HepG2 (cell line): ENCODE data around the gene GJA3. TPM values are rescaled to one million over a fixed set of nuclear protein-coding genes. Genes with fewer than 3 reads are reported as not detected.

Source experiments
- ATAC-seq: fragments of 200-7000 bp; cut with Tn5 transposase; 3 replicates; pipeline ENCODE4 v1.9.1; 2020; ENCODE audit warnings: mild to moderate bottlenecking, moderate library complexity
- BruUV-seq: library from RNA; stranded (reverse); fragments of 400-500 nt; replicated peaks from 2 replicates; lab custom pipeline; 2021; lab: Mats Ljungman, UMichigan
- CTCF ChIA-PET: fragments of 300-600 bp; formaldehyde crosslinking; extraction: SDS; loops from one replicate; lab custom pipeline; 2021; ENCODE audit warnings: low total read pairs, inconsistent platforms, low intra/inter-chr PET ratio; lab: Yijun Ruan, JAX
- POLR2A ChIA-PET: fragments of 350-600 bp; sonication (Branson Sonifier 250); formaldehyde crosslinking; loops from one replicate; lab custom pipeline; 2020; ENCODE audit warnings: antibody characterized with exemption, inconsistent platforms; lab: Yijun Ruan, JAX
- DNase-seq: peaks from one replicate; pipeline ENCODE4 v3.0.0-alpha.2; 2015; ENCODE audit warnings: low spot score
- FAIRE-seq: peaks from 3 replicates; lab custom pipeline; 2011; peaks lifted over from hg19 to GRCh38; lab: Jason Lieb, UNC
- H2AFZ ChIP-seq: one replicate; pipeline ENCODE4 v1.6.1; 2011; ENCODE audit warnings: low read length, inconsistent platforms
- H3K27ac ChIP-seq: fragments of 300-600 bp; 3 replicates; pipeline ENCODE4 v1.8.0; 2011; ENCODE audit warnings: mixed run types, mild to moderate bottlenecking, mixed read lengths, low read length, inconsistent platforms; ENCODE audit not compliant: insufficient read depth; ENCODE audit errors: extremely low read length
- H3K27me3 ChIP-seq, 2 experiments: fragments of 200-600 bp in 1 of 2; 2 replicates in 1 of 2; 3 replicates in 1 of 2; pipeline versions ENCODE4 v1.6.0 to v1.8.0; 2011; ENCODE audit warnings: low read length in 2 of 2, mild to moderate bottlenecking in 2 of 2, moderate library complexity in 2 of 2, inconsistent platforms in 1 of 2; ENCODE audit not compliant: insufficient read depth in 2 of 2, control insufficient read depth in 1 of 2
- H3K36me3 ChIP-seq, 2 experiments: fragments of 200-600 bp in 1 of 2; replicated peaks in 1 of 2; 2 replicates in 1 of 2; 3 replicates in 1 of 2; pipeline versions ENCODE4 v1.5.1 to v1.8.0; 2011; ENCODE audit warnings: low read length in 2 of 2, inconsistent platforms in 1 of 2; ENCODE audit not compliant: insufficient read depth in 2 of 2, control insufficient read depth in 1 of 2
- H3K4me1 ChIP-seq: 2 replicates; pipeline ENCODE4 v1.5.1; 2012; ENCODE audit warnings: low read length, inconsistent platforms; ENCODE audit not compliant: insufficient read depth
- H3K4me2 ChIP-seq: 2 replicates; pipeline ENCODE4 v1.6.0; 2011; ENCODE audit warnings: low read depth, low read length, inconsistent platforms
- H3K4me3 ChIP-seq, 3 experiments: fragments of 200-600 bp in 1 of 3; sonication (generic), shearing (Covaris generic) in 1 of 3; replicated peaks in 1 of 3; 2 replicates each; pipeline ENCODE4 v1.5.1; 2011 to 2016; ENCODE audit warnings: low read length in 3 of 3, inconsistent platforms in 2 of 3, low read depth in 2 of 3, mild to moderate bottlenecking in 2 of 3, control low read depth in 1 of 3, mixed read lengths in 1 of 3; ENCODE audit not compliant: insufficient read depth in 1 of 3
- H3K79me2 ChIP-seq: one replicate; pipeline ENCODE4 v1.6.1; 2011; ENCODE audit warnings: low read length, inconsistent platforms; ENCODE audit not compliant: insufficient read depth
- H3K9ac ChIP-seq: 2 replicates; pipeline ENCODE4 v1.6.0; 2011; ENCODE audit warnings: mild to moderate bottlenecking, low read depth, low read length, inconsistent platforms; ENCODE audit not compliant: insufficient read depth
- H3K9me3 ChIP-seq: 2 replicates; pipeline ENCODE4 v1.5.1; 2012; ENCODE audit warnings: mild to moderate bottlenecking, low read length
- H4K20me1 ChIP-seq: 2 replicates; pipeline ENCODE4 v1.6.0; 2011; ENCODE audit warnings: inconsistent platforms, mild to moderate bottlenecking, low read length, moderate library complexity; ENCODE audit not compliant: insufficient read depth
- HMGXB4 ChIP-seq, 2 experiments: sonication (generic) in 1 of 2; formaldehyde crosslinking in 1 of 2; IDR thresholded peaks; 2 replicates each; pipeline versions ENCODE4 v1.4.0 to v1.6.1; 2018 to 2020; ENCODE audit warnings: missing genetic modification reagents in 2 of 2, borderline replicate concordance in 1 of 2, low read depth in 1 of 2, mild to moderate bottlenecking in 1 of 2, missing biosample characterization in 1 of 2
- SALL2 ChIP-seq: sonication (generic); formaldehyde crosslinking; IDR thresholded peaks from 2 replicates; pipeline ENCODE4 v1.8.1; 2023; ENCODE audit warnings: mild to moderate bottlenecking, missing genetic modification reagents, inconsistent platforms
- TRIM22 ChIP-seq: fragments of 450-650 bp; IDR thresholded peaks from 2 replicates; pipeline ENCODE4 v1.6.1; 2017
- ZNF33A ChIP-seq: sonication (generic); formaldehyde crosslinking; IDR thresholded peaks from 2 replicates; pipeline ENCODE4 v1.5.1; 2020; ENCODE audit warnings: missing genetic modification reagents, mild to moderate bottlenecking, moderate library complexity, borderline replicate concordance
- WGBS: methylation state at CpG from one replicate; pipeline ENCODE4 v1.1.6; 2017; ENCODE audit warnings: low lambda C conversion rate; 5-methylcytosine and 5-hydroxymethylcytosine counted together
- in situ Hi-C: cut with HindIII; loops from 2 replicates; pipeline ENCODE4 v1.10.0; 2017; ENCODE audit warnings: low pct_unique_long_range_greater_than_20kb; ENCODE audit not compliant: extremely low pct_ligation_motif_present
- intact Hi-C: fragments of 100-400 bp; cut with micrococcal nuclease; formaldehyde crosslinking; loops from one replicate; pipeline ENCODE4 v1.10.0; 2022; ENCODE audit not compliant: unreplicated experiment
- polyA plus RNA-seq, 8 experiments: library from polyadenylated mRNA; depleted of rRNA in 3 of 8; stranded (reverse) in 7 of 8; unstranded in 1 of 8; fragments of >200 nt; fragmentation: Illumina TruSeq in 4 of 8; extraction: Trizol in 4 of 8; gene quantifications; 2 replicates each; pipeline versions ENCODE4 v1.2.1 to v1.2.3, GENCODE V29; 2011 to 2016; ENCODE audit warnings: low read depth in 4 of 8, missing spikeins in 1 of 8, mixed read lengths in 1 of 8; ENCODE audit not compliant: insufficient read depth in 1 of 8
- total RNA-seq, 5 experiments: library from RNA; depleted of rRNA; stranded (reverse); fragments of >200 nt; fragmentation: Illumina TruSeq; extraction: Trizol; gene quantifications; 2 replicates each; pipeline ENCODE4 v1.2.3, GENCODE V29; 2016; ENCODE audit warnings: low read depth in 1 of 5

The GJA3 gene
- total and polyA plus RNA-seq, 2 of the 13 experiments (the other 11 are each of a cell fraction or from before 2014, with no cell fraction given) = 0.04 TPM

GRCh38 chr13:20165417-20166257, 4.8 kb upstream of the GJA3 start:
- Histone ChIP-seq H3K79me2 (no peaks in the 10 kb centered on the region), H3K4me3 (no peak overlapping the region), H3K9me3 (no peaks in the 10 kb centered on the region), H3K27ac (no peak overlapping the region), H3K27me3 (peaks cover 1 to 35% of the 10 kb centered on the region in 2 experiments; a peak in 3 of 5 replicates), H3K4me2 (no peak overlapping the region; the same call in 1 of the 2 replicates), H3K4me1 (peaks cover 6% of the 10 kb centered on the region), H3K9ac (no peak overlapping the region), H4K20me1 (no peaks in the 10 kb centered on the region), H2AFZ (no peak overlapping the region), H3K36me3 (no peaks in the 10 kb centered on the region)
- POLR2A ChIA-PET = no interaction called here
- TF ChIP-seq ZNF33A (CRISPR knock-in tag) (no peak), HMGXB4 (CRISPR knock-in tag; IDR thresholded peaks at IDR 0.05; ENCODE audit: borderline replicate concordance in 1 of 2, low read depth in 1 of 2) (no peak)
- no peak for ATAC-seq
- intact Hi-C loops = no loop called here
- in situ Hi-C loops = no loop called here
- CTCF ChIA-PET = no interaction called here
- FAIRE-seq = no peak
- no TSS peak for BruUV-seq
- 35% methylated on average over 11 of the region's 11 CpGs for WGBS
- no peak for DNase-seq

- ChIA-PET POLR2A (no interaction called here), CTCF (no interaction called here)
- Histone ChIP-seq H3K4me3 (no peak overlapping the region), H3K4me1 (peaks cover 17% of the 10 kb centered on the region), H3K4me2 (no peak overlapping the region), H3K27me3 (peaks cover 0 to 27% of the 10 kb centered on the region in 2 experiments; a peak in 2 of 5 replicates), H3K36me3 (no peaks in the 10 kb centered on the region), H3K9ac (no peak overlapping the region), H3K27ac (no peak overlapping the region), H4K20me1 (no peaks in the 10 kb centered on the region), H3K9me3 (no peaks in the 10 kb centered on the region), H2AFZ (no peak overlapping the region), H3K79me2 (no peaks in the 10 kb centered on the region)
- intact Hi-C loops (loop anchor here (2.0 to 5.0 kb wide), 4 partner anchors 25 to 200 kb away; no protein-coding TSS in a partner anchor), in situ Hi-C loops (no loop called here)
- no peak for TF ChIP-seq SALL2 (CRISPR knock-in tag)
- TF ChIP-seq TRIM22 = no peak
- BruUV-seq = no TSS peak
- DNase-seq (no peak), FAIRE-seq (no peak), ATAC-seq (no peak)
- 85% methylated on average over 16 of the region's 16 CpGs for WGBS
Observed at GRCh38 chr13:20161951-20162300, 1.1 kb upstream of the GJA3 start.
